ENCODE results near the gene ZRANB3. TPM values are rescaled to one million over a fixed set of nuclear protein-coding genes. Genes with fewer than 3 reads are reported as not detected.

The ZRANB3 gene
- total and polyA plus RNA-seq, 2 experiments from 2014 or later, result 5.7 to 6.4 TPM

DNA sequence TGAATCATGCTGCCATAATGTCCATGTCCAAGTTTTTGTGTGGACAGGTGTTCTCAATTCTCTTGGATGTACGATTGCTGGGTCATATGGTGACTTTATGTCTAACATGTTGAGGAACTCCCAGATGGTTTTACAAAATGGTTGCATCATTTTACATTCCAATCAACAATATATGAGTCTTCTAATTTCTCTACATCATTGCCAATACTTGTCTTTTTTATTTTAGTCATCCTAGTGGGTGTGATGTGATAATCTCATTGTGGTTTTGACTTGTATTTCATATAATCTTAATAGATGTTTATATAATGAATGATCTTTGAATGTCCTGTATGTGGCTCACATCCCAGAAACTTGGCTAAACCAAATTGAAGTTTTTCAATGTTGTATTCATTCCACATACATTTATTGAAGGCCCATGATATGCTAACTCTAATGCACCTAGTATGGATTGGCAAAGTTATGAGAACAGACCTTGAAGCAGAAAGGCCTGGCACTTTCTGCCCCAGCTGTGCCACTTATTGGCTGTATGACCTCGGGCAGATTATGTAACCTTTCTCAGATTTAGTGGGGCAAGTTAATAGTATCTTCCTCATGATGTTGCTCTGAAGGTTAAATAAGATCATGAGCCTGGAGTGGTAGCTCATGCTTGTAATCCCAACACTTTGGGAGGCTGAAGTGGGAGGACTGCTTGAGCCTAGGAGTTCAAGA lies 273.5 kb downstream of the ZRANB3 start:
- H2AFZ ChIP-seq, result no peak overlapping the region
- TF ChIP-seq EZH2phosphoT487 (IDR thresholded peaks at IDR 0.05; ENCODE audit: insufficient read depth, low read depth) (peak; percentile 79; the same call in 1 of the 2 replicates), EZH2 (IDR thresholded peaks at IDR 0.05; ENCODE audit: insufficient read depth, poor library complexity, severe bottlenecking) (no peak)
- H3K27me3 ChIP-seq (replicated peaks; ENCODE audit: insufficient read depth), result no peaks in the 10 kb centered on the region
- 41 to 50% methylated on average over 2 of the region's 2 CpGs for WGBS, 2 experiments (ENCODE audit: low coverage in 1 of 2, low lambda C conversion rate in 2 of 2, missing lambda C conversion rate in 2 of 2)
- no peak overlapping the region for H3K4me3 ChIP-seq
- peaks cover 14% of the 10 kb centered on the region for H3K4me1 ChIP-seq (ENCODE audit: insufficient read depth)
- no peaks in the 10 kb centered on the region for H3K9me2 ChIP-seq (ENCODE audit: insufficient read depth)
- no peaks in the 10 kb centered on the region for H3K79me2 ChIP-seq (ENCODE audit: insufficient read depth)
- no peak overlapping the region for H3K4me2 ChIP-seq (ENCODE audit: unreplicated experiment)
- H3F3A ChIP-seq (ENCODE audit: insufficient read depth), result peaks cover 11% of the 10 kb centered on the region
- in situ Hi-C loops (cut with MboI), result no loop called here
- DNase-seq, result peak; percentile 60
- peak overlapping the region; percentile 15; the same call in 1 of the 2 replicates for H3K27ac ChIP-seq
- H4K20me1 ChIP-seq (ENCODE audit: insufficient read depth), result no peaks in the 10 kb centered on the region
- no peaks in the 10 kb centered on the region for H3K36me3 ChIP-seq (ENCODE audit: low read depth)
- no peaks in the 10 kb centered on the region for H3K9me3 ChIP-seq (ENCODE audit: low read depth)
- H3K9ac ChIP-seq, result no peak overlapping the region

DNA sequence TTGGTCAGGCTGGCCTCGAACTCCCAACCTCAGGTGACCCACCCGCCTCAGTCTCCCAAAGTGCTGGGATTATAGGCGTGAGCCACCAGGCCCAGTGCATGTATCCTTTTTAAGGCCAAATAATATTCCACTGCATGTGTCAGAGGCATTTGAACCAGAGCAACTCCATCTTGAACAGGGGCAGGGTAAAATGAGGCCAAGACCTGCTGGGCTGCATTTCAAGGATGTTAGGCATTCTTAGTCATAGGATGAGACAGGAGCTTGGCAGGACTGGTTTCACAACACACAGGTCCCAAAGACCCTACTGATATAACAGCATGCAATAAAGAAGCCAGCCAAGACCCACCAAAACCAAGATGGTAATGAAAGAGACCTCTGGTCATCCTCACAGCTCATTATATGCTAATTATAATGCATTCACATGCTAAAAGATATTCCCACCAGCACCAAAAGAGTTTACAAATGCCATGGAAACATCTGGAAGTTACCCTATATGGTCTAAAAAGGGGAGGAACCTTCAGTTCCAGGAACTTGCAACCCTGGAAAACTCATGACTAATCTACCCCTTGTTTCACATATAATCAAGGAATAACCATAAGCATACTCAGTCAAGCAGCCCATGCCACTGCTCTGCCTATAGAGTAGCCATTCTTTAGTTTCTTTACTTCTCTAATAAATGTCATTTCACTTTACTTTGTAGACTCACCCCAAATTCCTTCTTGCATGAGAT lies 274.3 kb downstream of the ZRANB3 start:
- peaks cover 11% of the 10 kb centered on the region for H3F3A ChIP-seq (ENCODE audit: insufficient read depth)
- H3K36me3 ChIP-seq (ENCODE audit: low read depth), result no peaks in the 10 kb centered on the region
- no peaks in the 10 kb centered on the region for H3K9me3 ChIP-seq (ENCODE audit: low read depth)
- no peaks in the 10 kb centered on the region for H4K20me1 ChIP-seq (ENCODE audit: insufficient read depth)
- H3K79me2 ChIP-seq (ENCODE audit: insufficient read depth), result no peaks in the 10 kb centered on the region
- H3K4me2 ChIP-seq (ENCODE audit: unreplicated experiment), result no peak overlapping the region
- H3K9ac ChIP-seq, result no peak overlapping the region
- H3K9me2 ChIP-seq (ENCODE audit: insufficient read depth), result no peaks in the 10 kb centered on the region
- no peak overlapping the region for H3K4me3 ChIP-seq
- no peaks in the 10 kb centered on the region for H3K27me3 ChIP-seq (replicated peaks; ENCODE audit: insufficient read depth)
- DNase-seq, result peak; percentile 63
- in situ Hi-C loops (cut with MboI), result no loop called here
- TF ChIP-seq EZH2phosphoT487 (IDR thresholded peaks at IDR 0.05; ENCODE audit: insufficient read depth, low read depth) (no peak), EZH2 (IDR thresholded peaks at IDR 0.05; ENCODE audit: insufficient read depth, poor library complexity, severe bottlenecking) (no peak)
- H3K4me1 ChIP-seq (ENCODE audit: insufficient read depth), result peaks cover 14% of the 10 kb centered on the region
- 80 to 94% methylated on average over 3 of the region's 3 CpGs for WGBS, 2 experiments (ENCODE audit: low coverage in 1 of 2, low lambda C conversion rate in 2 of 2, missing lambda C conversion rate in 2 of 2)
- no peak overlapping the region for H2AFZ ChIP-seq
- peak overlapping the region; percentile 15; the same call in 1 of the 2 replicates for H3K27ac ChIP-seq

DNA sequence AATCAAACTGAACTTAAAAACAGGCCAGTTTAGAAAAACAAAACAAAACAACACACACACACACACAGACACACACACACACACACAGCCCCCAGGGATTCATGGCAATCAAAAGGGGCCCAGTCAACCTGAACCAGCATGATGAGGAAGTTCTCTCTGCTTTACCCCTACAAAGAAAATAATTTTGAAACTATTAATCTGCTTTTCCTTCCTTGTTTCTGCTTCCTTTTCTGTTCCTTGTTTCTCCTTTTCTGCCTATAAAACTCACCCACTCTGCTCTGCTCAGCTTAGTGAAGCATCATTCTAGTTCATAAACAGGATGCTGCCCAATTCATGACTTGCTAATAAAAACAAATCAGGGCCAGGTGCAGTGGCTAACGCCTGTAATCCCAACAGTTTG lies 275.8 kb downstream of the ZRANB3 start:
- H3K79me2 ChIP-seq (ENCODE audit: insufficient read depth), result no peaks in the 10 kb centered on the region
- H3K4me1 ChIP-seq (ENCODE audit: insufficient read depth), result peaks cover 14% of the 10 kb centered on the region
- H3K4me2 ChIP-seq (ENCODE audit: unreplicated experiment), result no peak overlapping the region
- no peaks in the 10 kb centered on the region for H4K20me1 ChIP-seq (ENCODE audit: insufficient read depth)
- no peak for DNase-seq
- 72 to 82% methylated on average over 1 of the region's 1 CpG for WGBS, 2 experiments (ENCODE audit: low coverage in 1 of 2, low lambda C conversion rate in 2 of 2, missing lambda C conversion rate in 2 of 2)
- H3K9me3 ChIP-seq (ENCODE audit: low read depth), result no peaks in the 10 kb centered on the region
- no peaks in the 10 kb centered on the region for H3K27me3 ChIP-seq (replicated peaks; ENCODE audit: insufficient read depth)
- no peaks in the 10 kb centered on the region for H3K9me2 ChIP-seq (ENCODE audit: insufficient read depth)
- H3K36me3 ChIP-seq (ENCODE audit: low read depth), result no peaks in the 10 kb centered on the region
- no peak overlapping the region for H2AFZ ChIP-seq
- H3K27ac ChIP-seq, result no peak overlapping the region
- in situ Hi-C loops (cut with MboI), result no loop called here
- H3F3A ChIP-seq (ENCODE audit: insufficient read depth), result peaks cover 11% of the 10 kb centered on the region
- no peak overlapping the region for H3K4me3 ChIP-seq
- no peak overlapping the region for H3K9ac ChIP-seq
- TF ChIP-seq EZH2phosphoT487 (IDR thresholded peaks at IDR 0.05; ENCODE audit: insufficient read depth, low read depth), result no peak
- no peak for TF ChIP-seq EZH2 (IDR thresholded peaks at IDR 0.05; ENCODE audit: insufficient read depth, poor library complexity, severe bottlenecking)

DNA sequence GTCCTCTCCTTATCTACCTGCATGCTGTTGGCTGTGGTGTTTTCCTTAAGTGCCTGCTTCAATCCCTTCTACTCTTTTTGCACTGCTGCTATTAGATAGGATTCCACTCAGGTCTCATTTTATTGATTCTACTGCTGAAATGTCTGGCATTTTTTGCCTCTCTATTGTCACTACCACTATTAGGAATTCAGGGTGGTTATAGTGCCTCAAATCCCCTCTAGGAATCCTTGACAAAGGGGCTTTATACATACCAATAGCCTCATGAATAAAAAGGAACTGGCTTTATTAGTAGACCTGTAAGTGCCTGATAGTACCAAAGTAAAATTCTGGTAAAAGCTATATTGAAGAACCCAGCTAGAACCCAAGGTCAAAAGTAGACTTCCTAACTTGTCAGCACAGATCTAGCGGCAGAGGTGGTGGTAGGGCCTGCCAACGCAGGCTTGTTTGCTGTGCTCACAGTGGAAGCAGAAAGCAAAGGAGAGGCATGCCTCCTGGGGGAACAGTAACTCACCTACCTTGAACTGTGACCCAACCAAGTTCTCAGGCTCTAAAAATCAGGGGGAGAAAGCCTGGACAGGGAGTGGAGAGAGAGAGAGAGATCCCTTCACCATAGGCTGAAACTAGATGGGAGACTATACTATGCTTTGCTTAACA lies 278.1 kb downstream of the ZRANB3 start:
- WGBS, 2 experiments (ENCODE audit: low coverage in 1 of 2, low lambda C conversion rate in 2 of 2, missing lambda C conversion rate in 2 of 2), result 82 to 84% methylated on average over 2 of the region's 2 CpGs
- Histone ChIP-seq H3K4me3 (no peak overlapping the region), H3K27me3 (replicated peaks; ENCODE audit: insufficient read depth) (no peaks in the 10 kb centered on the region), H3K4me2 (ENCODE audit: unreplicated experiment) (no peak overlapping the region), H4K20me1 (ENCODE audit: insufficient read depth) (no peaks in the 10 kb centered on the region), H3F3A (ENCODE audit: insufficient read depth) (peaks cover 8% of the 10 kb centered on the region), H2AFZ (no peak overlapping the region), H3K79me2 (ENCODE audit: insufficient read depth) (no peaks in the 10 kb centered on the region), H3K9me2 (ENCODE audit: insufficient read depth) (no peaks in the 10 kb centered on the region), H3K9me3 (ENCODE audit: low read depth) (no peaks in the 10 kb centered on the region), H3K9ac (no peak overlapping the region), H3K36me3 (ENCODE audit: low read depth) (no peaks in the 10 kb centered on the region), H3K27ac (no peak overlapping the region), H3K4me1 (ENCODE audit: insufficient read depth) (peaks cover 13% of the 10 kb centered on the region)
- in situ Hi-C loops (cut with MboI), result no loop called here
- no peak for TF ChIP-seq EZH2phosphoT487 (IDR thresholded peaks at IDR 0.05; ENCODE audit: insufficient read depth, low read depth)
- TF ChIP-seq EZH2 (IDR thresholded peaks at IDR 0.05; ENCODE audit: insufficient read depth, poor library complexity, severe bottlenecking), result no peak
- DNase-seq, result no peak

Data from GM23248 (cell line).